ENCODE measurements around the gene ANKHD1.

ANKHD1 gene

DNA sequence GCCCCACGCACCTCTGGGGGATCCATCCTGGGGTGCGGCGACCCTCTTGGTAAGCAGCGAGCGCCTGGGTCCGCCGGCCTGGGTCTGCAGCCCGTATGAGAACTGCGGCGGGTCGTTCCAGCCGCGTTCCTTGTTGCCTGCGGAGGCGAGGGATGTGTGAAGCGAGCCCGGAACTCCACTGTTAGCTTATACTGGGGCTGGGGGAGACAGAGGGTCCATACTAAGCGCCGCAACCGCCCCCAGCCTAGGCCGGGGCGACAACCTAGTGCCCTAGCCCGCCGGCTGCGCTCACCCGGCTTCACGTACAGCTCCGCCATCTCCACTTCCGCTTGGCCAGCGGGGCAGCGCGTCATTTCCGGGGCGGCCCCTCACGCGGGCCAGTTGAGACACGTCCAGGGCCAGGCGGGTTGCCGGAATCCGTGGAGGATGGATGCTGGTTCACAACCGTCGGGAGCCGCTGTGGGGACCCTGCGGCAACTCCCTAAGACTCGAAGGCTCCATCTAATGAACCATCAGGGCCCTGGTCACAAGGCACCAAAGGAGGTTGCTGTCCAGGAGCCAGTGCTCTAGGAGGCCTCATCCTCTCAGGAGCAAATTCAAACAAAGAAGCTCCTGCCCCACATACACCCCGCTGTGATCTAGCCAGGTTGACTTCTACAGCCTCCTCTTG is 155.6 kb downstream of the ANKHD1 start, which contains the start of gene SRA1:
TSS of gene SRA1 (minus strand) at position 338 of the 670 bp plus-strand sequence. CDS start at position 317, 21 bp downstream.
- H3K4me3 ChIP-seq: peak within 1 kb of the TSS; percentile 52 to 72 (median 69)

DNA sequence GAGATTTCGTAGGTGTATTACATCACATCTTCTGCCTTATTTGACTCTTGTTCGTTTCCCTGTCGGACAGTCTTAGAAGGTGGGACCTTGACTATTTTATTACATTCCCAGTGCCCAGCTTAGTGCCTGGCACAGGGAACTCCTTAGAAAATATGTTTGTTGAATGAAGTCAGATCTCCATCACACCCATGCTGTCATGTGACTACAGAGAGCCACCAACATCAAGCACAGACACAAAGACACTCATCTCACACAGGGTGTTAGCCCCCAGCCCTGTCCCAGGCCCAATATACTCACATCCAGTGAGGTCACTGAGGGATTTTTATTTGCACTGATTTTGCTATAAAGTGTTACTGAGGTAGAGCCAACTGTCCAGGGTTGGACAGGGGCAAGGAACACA is 156.3 kb downstream of the ANKHD1 start:
- H3K4me3 ChIP-seq: no peak overlapping the region
- peak overlapping the region in 19 of 21 experiments; percentile 79 to 97 (median 92) for H3K27ac ChIP-seq

More for the DNA sequence above, 155.6 kb downstream of the ANKHD1 start, which contains the start of gene SRA1:
- peak within 1 kb of the TSS; percentile 67 to 97 (median 91) for H3K27ac ChIP-seq

- Histone ChIP-seq H3K4me3 (no peak overlapping the region), H3K27ac (peak overlapping the region in 5 of 21 experiments; percentile 88 to 97 (median 96))
These were observed 156.9 kb downstream of the ANKHD1 start for GRCh38 chr5:140558542-140558941.

DNA sequence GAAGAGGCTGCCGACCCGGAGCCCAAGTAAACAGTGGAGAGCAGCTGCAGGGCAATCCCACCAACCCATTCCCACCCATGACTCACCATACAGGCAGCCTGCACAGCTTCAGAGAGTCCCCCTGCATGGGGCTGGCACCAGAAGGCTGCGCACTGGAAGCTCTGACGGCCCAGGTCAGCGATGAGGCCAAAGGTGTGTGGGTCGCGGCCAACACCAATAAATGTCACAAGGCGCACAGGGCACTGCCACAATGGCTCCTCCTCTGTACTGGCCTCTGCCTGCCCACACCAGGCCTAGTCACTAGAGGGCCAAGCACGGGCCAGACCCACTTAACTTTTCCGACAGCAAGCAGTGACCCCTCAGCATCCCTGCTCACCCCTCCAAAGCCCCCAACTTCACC is 158.6 kb downstream of the ANKHD1 start:
- Histone ChIP-seq H3K27ac (no peak overlapping the region), H3K4me3 (no peak overlapping the region)

- Histone ChIP-seq H3K27ac (no peak overlapping the region), H3K4me3 (no peak overlapping the region)
These were observed 160.3 kb downstream of the ANKHD1 start for GRCh38 chr5:140561753-140562523.

DNA sequence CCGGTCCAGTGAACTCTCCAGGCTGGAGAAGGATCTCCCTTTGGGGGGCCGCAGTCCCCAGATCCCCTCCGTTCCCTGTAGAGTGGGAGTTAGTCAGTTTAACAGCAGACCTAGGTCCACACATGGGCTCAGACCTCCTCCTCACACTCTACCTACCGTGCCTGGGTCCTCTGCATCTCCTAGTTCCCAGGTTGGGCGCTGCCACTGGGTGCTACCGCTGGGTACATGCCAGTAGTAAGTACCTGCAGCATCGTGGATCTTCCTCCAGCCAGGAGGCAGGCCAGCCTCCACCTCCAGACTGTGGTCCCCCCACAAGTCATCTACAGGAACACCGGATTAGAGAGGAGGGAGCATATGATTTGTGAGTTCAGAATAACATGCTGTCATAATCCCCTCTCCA is 162.0 kb downstream of the ANKHD1 start:
- peak overlapping the region in 20 of 21 experiments; percentile 34 to 95 (median 89) for H3K27ac ChIP-seq
- H3K4me3 ChIP-seq: peak overlapping the region; percentile 58 to 85 (median 65)

- H3K27ac ChIP-seq: peak within 1 kb of the TSS; percentile 43 to 95 (median 89)
- peak within 1 kb of the TSS; percentile 58 to 85 (median 65) for H3K4me3 ChIP-seq
These were observed 162.8 kb downstream of the ANKHD1 start, which contains the start of the genes APBB3 and SLC35A4 for GRCh38 chr5:140564196-140565023. Gene APBB3, minus strand, starts transcription at chr5:140564598. Its CDS starts 353 bp downstream, at chr5:140564245. Gene SLC35A4, plus strand, starts transcription at chr5:140564828. Its CDS starts 2,342 bp downstream, at chr5:140567170.

- Histone ChIP-seq H3K4me3 (peak overlapping the region; percentile 58 to 85 (median 65)), H3K27ac (peak overlapping the region; percentile 43 to 95 (median 89))
These were observed 163.6 kb downstream of the ANKHD1 start for GRCh38 chr5:140565024-140565779.

- peak overlapping the region in 18 of 21 experiments; percentile 1 to 95 (median 89) for H3K27ac ChIP-seq
- peak overlapping the region in 6 of 7 experiments; percentile 58 to 85 (median 64) for H3K4me3 ChIP-seq
These were observed 164.1 kb downstream of the ANKHD1 start for GRCh38 chr5:140565780-140566095.

DNA sequence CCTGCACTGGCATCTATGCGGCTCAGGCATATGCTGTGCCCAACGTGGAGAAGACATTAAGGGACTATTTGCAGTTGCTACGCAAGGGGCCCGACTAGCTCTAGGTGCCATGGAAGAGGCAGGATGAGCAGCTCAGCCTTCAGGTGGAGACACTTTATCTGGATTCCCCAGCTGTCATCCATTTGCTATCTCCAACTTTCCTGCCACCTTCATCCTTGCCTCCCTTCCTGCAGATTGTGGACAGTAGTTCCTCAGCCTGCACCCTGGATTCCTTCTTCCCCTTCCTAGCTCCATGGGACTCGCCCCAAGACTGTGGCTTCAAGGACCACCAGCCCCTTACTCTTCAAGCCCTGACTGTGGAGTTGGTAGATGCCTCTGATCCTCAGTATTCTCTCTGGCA is 165.0 kb downstream of the ANKHD1 start:
- H3K27ac ChIP-seq: peak overlapping the region in 1 of 21 experiments; percentile 7
- no peak overlapping the region for H3K4me3 ChIP-seq

GRCh38 chr5:140567136-140567818 is 165.6 kb downstream of the ANKHD1 start:
- no peak overlapping the region for H3K4me3 ChIP-seq
- peak overlapping the region in 1 of 21 experiments; percentile 59 for H3K27ac ChIP-seq

GRCh38 chr5:140567871-140568270 is 166.2 kb downstream of the ANKHD1 start:
- H3K27ac ChIP-seq: peak overlapping the region in 4 of 21 experiments; percentile 5 to 75 (median 21)

GRCh38 chr5:140568443-140569063 is 166.9 kb downstream of the ANKHD1 start:
- peak overlapping the region in 19 of 21 experiments; percentile 24 to 79 (median 59) for H3K27ac ChIP-seq
- H3K4me3 ChIP-seq: no peak overlapping the region

More at GRCh38 chr5:140567871-140568270, 166.2 kb downstream of the ANKHD1 start:
- no peak overlapping the region for H3K4me3 ChIP-seq

DNA sequence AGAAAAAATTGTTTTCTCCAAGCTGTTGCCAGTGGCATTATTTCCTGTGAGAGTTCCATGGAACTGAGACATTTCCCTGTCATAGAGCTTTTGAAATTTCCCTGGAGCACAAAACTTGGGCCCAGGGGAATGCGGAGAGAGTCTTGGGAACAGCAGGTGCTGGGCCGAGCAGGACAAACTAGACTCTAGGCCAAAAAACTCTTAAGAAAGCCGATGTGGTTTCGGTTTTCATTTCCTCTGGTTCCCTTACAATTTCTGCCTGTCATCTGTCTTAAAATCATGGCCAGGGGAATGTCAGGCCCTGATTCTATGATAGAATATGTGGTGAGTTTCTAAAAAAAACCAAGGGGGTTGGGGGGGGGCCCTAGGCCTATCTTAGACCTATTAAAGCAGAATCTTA is 167.6 kb downstream of the ANKHD1 start:
- Histone ChIP-seq H3K4me3 (no peak overlapping the region), H3K27ac (peak overlapping the region in 18 of 21 experiments; percentile 6 to 79 (median 60))

DNA sequence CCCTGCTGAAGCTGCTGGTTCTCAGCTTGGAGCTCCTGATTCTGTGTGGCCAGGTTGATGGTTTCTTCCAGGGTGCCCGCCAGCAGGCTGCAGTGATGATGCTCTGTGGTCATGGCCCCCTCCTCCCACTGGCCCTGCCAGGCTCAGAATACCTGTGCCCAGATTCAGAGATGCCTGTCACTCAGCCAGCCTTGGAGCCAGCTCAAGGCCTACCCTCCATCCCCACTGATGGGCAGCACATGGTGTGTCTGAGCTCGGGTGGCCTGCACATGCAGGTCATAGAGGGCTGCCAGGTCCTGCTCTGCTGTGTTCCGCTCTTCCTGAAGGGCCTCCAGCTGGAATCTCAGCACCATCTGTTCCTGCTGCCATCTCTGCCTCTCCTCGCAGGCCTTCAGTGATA is 168.4 kb downstream of the ANKHD1 start:
- Histone ChIP-seq H3K27ac (peak overlapping the region in 8 of 21 experiments; percentile 28 to 79 (median 60)), H3K4me3 (no peak overlapping the region)

DNA sequence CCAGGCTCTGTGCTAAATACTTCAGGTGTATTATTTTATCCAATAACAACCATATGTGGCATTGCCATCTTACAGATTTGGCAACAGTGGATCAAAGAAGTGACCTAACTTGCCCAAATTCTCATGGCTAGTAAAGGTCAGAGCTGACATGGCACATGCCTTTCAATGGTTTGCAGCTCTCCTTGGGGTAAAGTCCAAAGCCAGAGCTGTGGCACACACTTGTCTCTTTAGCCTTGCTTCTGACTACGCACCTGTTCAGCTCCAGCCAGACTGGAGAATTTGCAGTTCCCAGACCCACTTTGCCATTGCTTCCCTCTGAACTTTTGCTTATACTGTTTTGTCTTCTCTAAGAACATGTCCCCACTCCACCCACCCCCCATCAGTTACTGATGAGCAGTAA is 168.9 kb downstream of the ANKHD1 start:
- Histone ChIP-seq H3K4me3 (no peak overlapping the region), H3K27ac (peak overlapping the region in 2 of 21 experiments; percentile 18 to 51)

DNA sequence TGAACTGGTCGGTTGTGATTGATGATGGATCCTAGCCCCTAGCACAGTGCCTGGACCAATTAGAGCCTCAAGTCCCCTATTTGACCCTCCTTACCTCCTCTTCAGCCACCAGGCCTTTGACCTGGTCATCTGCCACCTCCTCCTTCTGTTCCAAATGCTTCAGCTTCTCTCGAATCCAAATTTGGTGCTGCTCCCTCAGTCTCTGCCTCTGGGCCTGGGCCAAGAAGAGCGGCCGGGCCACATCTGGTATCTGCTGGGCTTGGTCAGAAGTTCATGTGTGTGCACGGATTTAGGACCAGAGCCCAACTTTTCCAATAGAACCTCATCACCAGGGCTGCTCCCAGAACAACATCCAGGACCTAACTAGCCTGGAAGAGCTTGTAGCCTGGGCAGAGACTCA is 169.5 kb downstream of the ANKHD1 start:
- no peak overlapping the region for H3K4me3 ChIP-seq
- peak overlapping the region in 3 of 21 experiments; percentile 4 to 18 (median 11) for H3K27ac ChIP-seq

GRCh38 chr5:140573683-140574082 is 172.1 kb downstream of the ANKHD1 start:
- no peak overlapping the region for H3K4me3 ChIP-seq
- H3K27ac ChIP-seq: no peak overlapping the region
